Measurements from ENCODE around the gene PERP.
A peak's percentile ranks its signal among the peaks of the same experiment; 100 is the strongest.
"Not testable (repeated sequence)": the region's sequence is repeated elsewhere in the genome, so short reads cannot be mapped to it uniquely, and the experiment has no call there.

PERP gene

DNA sequence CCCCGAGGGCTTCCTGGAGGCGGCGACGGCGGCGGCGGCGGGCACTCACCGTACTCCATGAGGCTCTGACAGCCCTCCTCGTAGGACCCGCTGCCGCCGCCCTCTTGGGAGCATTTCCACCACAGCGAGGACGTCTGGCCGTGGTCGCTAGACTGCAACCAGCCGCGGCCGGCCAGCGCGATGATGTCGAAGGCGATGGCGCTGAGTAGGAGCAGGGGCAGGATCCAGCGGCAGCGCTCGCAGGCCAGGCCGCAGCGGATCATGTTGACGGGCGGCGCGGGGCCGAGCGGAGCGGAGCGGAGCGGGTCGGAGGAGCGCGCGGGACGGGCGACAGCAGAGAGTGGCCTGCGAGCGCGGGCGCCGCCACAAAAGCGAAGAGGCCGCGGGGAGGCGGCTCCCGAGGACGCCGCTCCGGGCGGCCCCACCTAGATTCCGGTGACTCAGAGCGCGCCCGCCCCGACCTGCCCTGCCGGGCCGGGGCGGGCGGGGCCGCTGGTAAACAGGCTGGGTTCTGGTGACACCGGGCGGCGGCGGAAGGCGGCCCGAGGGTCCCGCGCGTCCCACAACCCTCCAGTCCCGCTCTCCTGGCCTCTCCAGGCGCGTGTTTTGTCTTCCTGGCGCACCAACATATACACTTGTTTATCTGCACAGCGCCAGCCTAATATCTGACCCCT, at the start of gene PERP:
Gene PERP, minus strand, starts transcription at position 342 of the 674 bp plus-strand sequence. Its CDS starts 79 bp downstream, at position 263.
- DNase-seq (ENCODE audit: low read depth in 2 of 2) = peak; percentile 50 to 69

- no peak for DNase-seq (ENCODE audit: low read depth in 2 of 2)
These were observed 48.2 kb upstream of the PERP start for GRCh38 chr6:138155443-138155842.

DNA sequence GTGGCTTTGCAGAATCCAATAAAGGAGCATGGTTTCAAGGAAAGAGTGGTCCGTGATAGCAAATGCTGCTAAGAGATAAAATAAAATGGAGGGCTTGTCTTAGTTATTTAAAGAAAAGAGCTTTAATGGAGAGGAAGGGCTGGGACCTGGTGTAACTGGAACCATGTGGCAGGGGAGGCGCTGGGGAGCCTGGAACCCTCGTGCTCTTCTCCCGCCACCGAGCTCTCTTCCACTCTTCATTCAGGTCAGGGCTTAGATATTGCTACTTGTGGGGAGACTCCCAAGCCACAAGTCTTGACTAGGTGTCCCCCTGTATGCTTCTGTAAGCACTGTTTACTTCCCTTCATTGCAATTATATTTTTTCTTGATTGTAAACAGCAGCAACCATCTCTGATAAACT, 39.3 kb upstream of the PERP start:
- DNase-seq (ENCODE audit: low read depth in 2 of 2) = no peak

DNA sequence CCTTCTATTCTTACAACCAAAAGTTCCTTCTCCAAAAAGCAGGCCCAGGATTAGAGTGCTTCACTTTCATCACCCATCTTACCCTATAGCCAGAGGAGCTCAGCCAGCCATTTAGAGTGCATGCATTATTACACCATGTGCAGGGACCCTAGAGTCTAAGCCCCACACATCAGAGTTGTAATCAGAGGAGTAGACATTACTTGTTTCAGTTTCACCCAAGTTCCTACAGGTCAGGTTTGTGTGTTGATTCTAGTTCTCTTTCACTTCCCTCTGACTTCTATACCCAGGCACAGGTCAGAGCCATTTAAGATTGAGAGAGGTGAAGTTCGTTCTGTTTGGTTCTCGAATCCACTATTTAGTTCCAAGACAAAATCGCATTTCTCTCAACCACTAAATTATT, 38.2 kb upstream of the PERP start:
- no peak for DNase-seq (ENCODE audit: low read depth in 2 of 2)

- no peak for DNase-seq (ENCODE audit: low read depth in 2 of 2)
These were observed 35.6 kb upstream of the PERP start for GRCh38 chr6:138142806-138143205.

DNA sequence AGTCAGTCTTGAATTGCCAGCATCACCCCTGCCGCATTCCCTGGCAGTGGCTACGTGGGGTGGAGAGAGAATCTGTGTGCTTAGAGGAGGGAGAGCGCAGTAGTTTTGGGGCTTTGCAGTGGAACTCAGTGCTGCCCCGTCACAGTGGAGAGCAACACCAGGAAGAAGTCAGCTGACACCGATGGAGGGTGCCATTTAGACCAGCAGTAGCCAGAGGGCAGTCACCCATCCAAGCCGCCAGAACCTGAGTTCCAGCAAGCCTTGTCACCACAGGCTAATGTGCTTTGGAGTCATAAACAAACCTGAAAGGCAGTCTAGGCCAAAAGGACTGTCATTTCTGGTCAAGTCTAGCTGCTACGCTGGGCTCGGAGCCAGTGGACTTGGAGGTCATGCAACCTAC, 22.0 kb upstream of the PERP start:
- no peak for DNase-seq (ENCODE audit: low read depth in 2 of 2)

- DNase-seq (ENCODE audit: low read depth in 2 of 2) = no peak
These were observed 20.9 kb upstream of the PERP start for GRCh38 chr6:138128096-138128495.

GRCh38 chr6:138124096-138124495, 16.9 kb upstream of the PERP start:
- DNase-seq (ENCODE audit: low read depth in 2 of 2) = no peak

DNA sequence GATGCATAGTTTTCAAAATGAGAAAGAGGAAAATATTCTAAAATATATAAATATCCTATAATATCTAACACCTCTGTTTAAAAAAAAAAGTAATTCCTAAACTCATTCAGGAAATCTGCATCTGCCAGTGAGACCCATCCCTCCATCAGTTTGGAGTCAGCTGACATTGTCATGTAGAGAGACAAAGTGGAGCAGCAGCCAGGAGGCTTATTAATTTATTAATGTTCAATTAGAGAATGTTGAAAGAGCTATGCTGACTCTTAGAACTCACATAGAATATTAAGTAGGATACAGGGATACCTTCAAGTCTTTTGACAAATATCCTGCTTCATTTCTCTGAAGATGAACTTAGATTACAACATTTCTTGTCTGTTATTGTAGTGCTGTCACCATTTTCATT, 12.8 kb upstream of the PERP start:
- no peak for DNase-seq (ENCODE audit: low read depth in 2 of 2)

- not testable (repeated sequence) for DNase-seq (ENCODE audit: low read depth in 2 of 2)
These were observed 12.0 kb upstream of the PERP start for GRCh38 chr6:138119229-138119628.

GRCh38 chr6:138117376-138117914, 10.2 kb upstream of the PERP start:
- no peak for DNase-seq (ENCODE audit: low read depth in 2 of 2)

DNA sequence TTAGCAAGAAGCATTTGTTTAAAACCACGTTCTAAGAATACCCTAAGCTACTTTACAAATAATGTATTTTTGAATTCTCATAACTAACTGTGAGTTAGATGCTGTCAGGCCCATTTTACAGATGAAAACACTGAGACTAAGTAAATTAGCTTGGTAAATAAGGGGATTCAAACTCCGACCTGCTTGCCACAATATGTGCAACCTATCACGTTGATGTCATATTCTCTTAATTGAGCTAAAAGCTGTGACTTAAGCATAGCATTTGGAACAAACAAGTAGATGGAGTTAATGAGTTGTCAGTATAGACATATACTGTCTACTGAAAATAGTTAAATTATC, 9.4 kb upstream of the PERP start:
- DNase-seq (ENCODE audit: low read depth in 2 of 2) = no peak

DNA sequence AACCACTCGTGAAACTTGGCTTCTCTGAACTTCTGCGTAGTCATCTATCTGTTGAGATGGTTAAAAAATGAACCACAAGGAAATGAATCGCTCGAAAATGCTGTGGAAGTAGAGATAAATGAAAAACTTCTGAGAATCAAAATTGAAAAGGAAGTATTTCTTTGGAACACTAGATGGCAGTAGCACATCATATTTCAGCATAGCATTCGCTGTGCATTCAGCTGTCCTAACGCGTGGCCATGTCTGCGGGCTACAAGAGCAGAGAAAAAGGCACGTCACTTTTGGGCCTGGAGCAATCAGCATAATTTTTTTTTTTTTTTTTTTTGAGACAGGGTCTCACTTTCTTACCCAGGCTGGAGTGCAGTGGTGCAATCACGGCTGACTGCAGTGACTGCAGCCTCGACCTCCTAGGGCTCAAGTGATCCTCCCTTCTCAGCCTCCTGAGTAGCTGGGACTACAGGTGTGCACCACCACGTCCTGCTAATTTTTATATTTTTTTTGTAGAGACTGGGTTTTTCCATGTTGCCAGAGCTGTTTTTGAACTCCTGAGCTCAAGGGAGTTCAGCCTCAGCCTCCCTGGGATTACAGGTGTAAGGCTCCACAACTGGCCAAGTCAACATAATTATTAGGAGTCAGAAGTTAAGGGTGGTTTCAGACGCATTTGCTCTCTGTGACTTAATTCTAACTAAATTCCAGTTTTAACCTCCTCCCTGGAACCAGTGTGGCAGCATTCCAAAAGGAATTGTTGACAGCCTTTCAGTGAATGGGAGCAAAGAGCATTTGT, 8.8 kb upstream of the PERP start:
- DNase-seq (ENCODE audit: low read depth in 2 of 2) = peak in 1 of 2 donors; percentile 22

GRCh38 chr6:138115201-138115600, 8.0 kb upstream of the PERP start:
- DNase-seq (ENCODE audit: low read depth in 2 of 2) = no peak

GRCh38 chr6:138113588-138114210, 6.5 kb upstream of the PERP start:
- no peak for DNase-seq (ENCODE audit: low read depth in 2 of 2)

DNA sequence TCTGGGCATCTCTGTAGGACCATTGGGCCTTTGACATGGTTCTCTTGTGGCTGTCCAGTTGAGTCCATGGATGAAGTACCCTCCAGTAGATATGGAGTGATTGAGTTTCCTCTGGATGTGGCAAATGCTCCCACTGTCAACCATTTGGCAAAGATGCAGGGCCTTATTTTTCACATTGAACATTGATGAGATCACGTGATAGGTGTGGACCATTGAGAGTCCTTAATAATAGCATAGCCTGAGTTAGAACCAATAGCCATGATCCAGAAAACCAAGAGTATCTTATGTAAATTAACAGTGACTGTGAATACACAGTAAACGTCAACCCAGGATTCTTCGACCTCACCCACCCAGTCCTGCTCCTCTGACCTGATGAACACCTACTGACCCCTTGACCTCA, 3.0 kb upstream of the PERP start:
- DNase-seq (ENCODE audit: low read depth in 2 of 2) = no peak

GRCh38 chr6:138109042-138109997, 2.1 kb upstream of the PERP start:
- peak; percentile 67 to 81 for DNase-seq (ENCODE audit: low read depth in 2 of 2)

DNA sequence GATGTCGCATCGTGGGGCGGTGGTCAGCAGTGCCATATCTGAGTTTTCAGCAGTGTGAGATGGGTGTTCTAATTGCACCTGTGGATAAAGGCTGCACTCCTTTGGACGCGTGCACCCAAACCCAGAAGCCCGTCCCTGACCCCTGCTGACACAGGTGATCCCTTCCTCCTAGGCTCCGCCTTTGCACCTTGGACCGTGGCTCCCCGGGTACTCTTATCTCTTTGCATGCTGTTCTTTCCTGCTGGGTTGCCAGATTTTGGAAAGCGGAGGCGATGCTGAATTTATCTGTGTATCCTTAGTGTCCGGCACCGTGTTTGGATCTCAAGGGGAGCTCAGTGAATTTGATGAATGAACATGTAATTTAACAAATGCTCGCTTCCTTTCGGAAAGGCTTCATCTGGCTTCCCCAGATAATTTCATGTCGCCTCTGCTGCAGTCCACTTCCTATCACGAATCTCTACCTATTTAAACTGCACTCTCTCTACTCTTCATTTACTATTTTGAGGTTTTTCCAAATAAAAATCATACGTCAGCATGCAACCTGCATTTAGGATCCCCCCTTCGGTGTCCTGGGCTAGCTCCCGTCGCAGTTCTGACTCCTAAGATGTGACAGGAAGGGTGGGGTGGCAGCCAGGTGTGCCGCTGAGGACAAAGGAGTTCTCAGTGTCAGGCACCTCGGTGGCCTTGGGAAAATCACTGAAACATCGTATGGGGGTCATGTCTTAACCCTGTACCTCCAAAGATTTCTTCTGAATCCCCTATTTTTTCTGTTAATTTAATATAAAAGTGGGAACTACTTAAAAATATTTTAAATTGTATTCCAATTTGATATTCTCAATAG, 753 bp upstream of the PERP start:
- DNase-seq (ENCODE audit: low read depth in 2 of 2) = no peak

- DNase-seq (ENCODE audit: low read depth in 2 of 2) = no peak
These were observed 548 bp downstream of the PERP start for GRCh38 chr6:138106665-138107077.

DNA sequence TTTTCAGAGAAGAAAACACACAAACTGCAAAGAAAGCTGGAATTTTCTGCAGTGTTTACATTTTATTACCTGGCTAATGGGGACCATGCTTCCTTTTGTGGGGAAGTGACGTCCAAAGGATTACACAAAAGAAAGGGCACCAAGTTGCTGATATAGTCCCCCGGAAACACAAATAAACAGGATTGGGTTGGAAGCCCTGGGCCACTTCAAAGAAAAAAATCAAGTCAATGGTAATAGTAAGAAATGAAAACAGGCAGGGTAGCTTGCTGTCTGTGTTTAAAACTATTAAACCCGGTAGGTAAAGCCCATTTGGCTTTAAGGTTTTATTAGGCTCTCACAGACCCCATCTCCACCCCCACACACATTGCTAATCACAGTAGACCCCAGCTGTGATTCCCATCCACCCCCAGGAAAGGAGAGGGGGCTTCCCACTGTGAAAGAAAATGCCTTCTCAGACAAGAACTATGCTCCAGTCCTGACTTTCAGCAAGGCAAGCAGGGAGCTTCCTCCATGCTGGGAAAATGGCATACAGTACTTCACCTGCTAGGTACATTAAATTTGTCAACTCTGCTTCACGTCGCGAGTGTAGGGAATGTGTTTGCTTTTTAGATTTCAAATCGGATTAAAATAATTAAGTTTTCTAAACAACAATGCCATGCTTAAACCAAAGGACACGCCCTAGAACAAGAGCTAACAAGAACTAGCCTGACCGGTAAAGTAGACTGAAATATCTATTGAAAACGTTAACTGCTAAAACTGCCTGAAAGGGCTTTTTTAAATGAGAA, 1.1 kb downstream of the PERP start:
- DNase-seq (ENCODE audit: low read depth in 2 of 2) = no peak

All from stimulated activated CD4-positive, alpha-beta T cell treated with anti-CD3 and anti-CD28 coated beads, Interleukin-4, amount 100 ng/mL, for 48 hours (primary cell).